ENCODE results near the gene CDKN1B.

The CDKN1B gene

GRCh38 chr12:12704593-12705230, 12.5 kb upstream of the CDKN1B start:
- no peak for DNase-seq

DNA sequence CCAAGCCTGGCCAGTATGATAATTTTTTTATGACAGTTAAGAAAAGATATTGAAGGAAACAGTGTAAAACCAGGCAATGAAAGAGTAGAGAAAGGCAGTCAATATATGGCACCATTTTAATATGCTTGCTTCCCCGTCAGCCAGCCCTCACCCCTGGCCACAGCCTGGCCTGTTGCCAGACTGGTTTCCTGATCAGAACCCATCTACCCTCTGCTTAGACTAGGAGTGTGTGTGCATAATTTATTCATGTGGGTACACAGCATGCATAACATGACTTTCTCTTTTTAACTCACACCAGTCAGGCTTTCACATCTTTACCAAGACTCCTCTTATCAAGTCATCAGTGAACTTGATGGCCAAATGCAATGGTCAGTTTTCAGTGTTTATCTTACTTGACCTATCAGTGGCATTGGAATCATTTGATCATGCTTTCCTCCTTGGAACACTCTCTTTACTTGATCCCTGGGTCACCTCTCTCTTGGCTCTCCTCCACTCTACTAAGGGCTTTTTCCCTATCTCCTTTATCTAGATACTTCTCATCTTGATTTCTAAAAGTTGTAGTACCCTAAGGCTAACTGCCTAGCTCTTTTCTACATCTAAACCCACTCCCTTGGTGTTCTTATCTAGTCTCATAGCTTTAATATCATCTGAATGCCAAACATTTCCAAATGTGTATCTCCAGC, 11.2 kb upstream of the CDKN1B start:
- peak; percentile 76 for DNase-seq

DNA sequence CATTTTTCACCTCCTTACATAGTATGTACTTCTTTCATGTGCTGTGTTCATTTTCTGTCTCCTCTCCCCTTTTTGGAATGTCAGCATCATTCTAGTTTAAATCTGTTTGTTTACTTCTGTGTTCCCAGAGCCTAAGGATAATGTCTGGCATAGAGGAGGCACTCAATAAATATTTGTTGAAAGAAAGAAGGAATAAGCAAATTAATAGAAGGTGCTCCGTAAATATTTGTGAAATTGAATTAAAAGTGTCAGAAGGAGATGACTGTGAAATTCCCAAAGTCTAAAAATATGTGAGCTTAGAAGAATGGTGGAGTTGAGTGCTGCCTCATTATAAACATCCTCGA, 3.3 kb upstream of the CDKN1B start:
- no peak for DNase-seq

DNA sequence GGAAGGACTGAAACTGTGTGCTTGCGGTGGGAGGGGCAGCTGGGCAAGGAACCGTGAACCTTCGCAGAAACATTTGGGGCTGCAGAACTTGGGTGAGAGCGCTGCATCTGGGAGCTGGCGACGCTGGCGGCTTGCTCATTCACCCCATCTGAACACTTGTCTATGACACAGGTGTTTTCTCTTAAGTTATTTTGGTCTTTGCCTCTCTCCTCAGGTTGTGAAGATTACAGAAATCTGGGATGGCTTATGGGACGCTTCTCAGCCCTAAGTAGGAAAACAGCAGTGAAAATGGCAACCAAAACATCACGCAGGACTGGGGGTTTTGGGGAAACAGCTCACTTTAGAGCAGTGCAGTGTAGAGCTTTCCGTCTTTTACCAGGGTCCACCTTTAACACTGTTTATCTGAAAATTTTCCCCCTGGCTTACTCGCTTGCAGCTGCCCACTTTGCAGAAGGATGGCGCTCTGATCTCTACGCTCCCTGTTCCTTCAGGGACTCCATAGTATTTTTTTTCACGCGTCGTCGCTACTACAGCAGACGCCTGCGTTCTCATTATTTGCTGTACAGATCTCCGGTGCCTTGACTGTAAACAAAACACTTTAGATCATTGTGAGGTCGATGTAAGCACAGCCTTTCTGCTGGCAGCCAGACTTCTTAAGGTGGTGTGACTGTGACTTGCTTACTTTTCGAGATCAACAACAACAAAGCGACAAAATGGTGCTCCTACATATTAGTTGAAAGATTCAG, 2.7 kb upstream of the CDKN1B start:
- peak; percentile 62 for DNase-seq

- DNase-seq, result no peak
Observed at GRCh38 chr12:12715128-12715458, 2.1 kb upstream of the CDKN1B start.

DNA sequence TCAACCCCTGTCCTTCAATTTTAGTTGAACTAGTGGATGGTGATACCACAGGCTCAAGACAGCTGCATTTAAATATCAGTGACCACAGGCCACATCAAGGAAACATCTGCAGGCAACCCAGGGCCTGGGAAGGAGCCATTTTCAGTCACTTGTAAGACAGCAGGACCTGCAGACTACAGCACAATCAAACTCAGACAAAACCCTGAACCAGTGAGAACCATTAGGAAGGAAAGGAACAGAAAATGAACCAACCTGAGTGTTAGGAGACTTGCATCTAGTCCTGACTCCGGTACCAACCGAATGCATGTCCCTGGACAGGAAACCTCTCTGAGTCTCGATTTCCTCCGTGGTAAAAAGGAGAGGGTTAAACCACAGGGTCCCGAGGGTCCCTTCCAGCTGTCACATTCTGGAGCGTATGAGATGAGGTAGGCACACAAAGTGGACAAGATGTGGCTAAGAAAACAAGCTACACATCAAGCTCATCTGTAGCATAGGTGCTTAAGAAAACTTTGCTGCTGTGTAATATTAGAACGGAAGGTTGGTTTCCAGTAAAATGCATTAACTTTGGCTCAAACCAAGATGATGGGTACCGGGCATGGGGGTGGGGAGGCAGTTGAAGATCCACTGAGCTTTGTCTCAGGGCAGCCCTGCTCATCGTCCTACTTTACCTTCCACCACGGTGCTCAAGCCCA, 1.6 kb upstream of the CDKN1B start:
- peak; percentile 30 for DNase-seq

DNA sequence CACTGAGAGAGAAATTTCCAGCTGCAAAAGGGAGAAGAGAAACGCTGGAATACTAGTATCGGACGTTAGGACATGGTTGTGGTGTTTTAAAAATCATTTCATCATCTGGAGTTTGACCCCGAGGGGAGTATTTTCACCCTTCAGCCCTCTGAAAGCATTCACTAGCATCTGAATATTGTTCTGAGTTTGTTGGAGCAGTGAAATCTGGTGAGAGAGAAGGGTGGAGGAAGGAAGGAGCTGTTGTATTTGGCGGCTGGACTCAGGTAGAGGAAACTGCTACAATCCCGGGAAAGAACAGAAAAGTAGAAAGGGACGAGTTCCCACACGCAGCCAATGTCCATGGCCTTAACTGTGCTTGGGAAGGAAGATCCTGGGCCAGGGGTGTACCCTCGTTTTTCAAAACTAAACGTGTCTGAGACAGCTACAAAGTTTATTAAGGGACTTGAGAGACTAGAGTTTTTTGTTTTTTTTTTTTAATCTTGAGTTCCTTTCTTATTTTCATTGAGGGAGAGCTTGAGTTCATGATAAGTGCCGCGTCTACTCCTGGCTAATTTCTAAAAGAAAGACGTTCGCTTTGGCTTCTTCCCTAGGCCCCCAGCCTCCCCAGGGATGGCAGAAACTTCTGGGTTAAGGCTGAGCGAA, 896 bp upstream of the CDKN1B start:
- no peak for DNase-seq

- no peak for DNase-seq
Observed at GRCh38 chr12:12717586-12718380, 615 bp downstream of the CDKN1B start.

GRCh38 chr12:12718381-12718759, 1.2 kb downstream of the CDKN1B start:
- no peak for DNase-seq

DNA sequence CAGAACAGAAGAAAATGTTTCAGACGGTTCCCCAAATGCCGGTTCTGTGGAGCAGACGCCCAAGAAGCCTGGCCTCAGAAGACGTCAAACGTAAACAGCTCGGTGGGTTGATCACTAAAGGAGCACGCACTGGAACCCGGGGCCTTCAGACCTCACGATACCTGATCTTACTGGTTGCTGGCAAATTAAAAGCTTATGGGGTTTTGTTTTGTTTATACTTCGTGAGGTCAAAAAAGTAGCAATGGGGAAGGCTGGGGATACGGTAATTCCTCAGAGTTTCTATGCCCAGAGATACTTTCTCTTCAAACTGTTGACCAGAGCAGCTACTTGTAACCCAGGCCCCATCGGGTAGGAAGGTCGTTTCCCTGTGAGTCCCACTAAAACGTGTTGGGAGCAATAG, 1.7 kb downstream of the CDKN1B start:
- no peak for DNase-seq

DNA sequence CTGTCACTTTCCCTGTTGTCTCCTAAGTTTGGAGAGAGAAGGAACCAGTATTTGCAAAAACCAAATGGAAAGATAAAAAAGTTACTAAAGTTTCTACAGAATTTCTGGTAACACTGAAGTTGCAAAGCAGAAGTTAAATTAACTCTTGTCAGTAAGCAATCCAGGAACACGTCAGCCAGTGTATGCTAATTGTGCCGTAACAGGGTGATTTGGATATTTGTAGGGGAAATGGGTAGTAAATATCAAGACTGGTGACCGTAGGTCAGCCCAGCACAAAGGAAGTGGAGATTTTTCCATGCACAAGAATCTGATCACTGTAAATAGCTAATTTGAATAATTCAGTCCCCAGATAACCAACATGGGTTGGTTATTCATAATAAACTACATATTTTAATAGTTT, 2.3 kb downstream of the CDKN1B start:
- no peak for DNase-seq

DNA sequence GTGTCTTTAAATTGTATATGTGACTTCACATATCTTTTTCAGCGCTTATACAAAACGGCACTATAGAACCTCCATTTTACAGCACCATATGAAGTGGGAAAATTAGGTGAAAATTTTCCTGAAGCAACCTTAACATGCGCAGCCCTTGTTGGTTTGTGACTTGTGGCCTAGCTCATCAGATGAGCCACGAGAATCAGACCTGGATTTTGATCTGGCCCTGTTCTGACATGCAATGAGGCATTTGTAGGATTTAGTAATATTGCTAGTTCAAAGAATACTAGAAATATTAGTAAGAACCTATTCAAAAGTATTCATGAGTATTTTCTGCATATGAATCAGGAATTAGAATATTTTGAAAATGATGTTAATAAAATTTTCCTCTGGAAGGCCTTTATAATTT, 2.9 kb downstream of the CDKN1B start:
- no peak for DNase-seq

DNA sequence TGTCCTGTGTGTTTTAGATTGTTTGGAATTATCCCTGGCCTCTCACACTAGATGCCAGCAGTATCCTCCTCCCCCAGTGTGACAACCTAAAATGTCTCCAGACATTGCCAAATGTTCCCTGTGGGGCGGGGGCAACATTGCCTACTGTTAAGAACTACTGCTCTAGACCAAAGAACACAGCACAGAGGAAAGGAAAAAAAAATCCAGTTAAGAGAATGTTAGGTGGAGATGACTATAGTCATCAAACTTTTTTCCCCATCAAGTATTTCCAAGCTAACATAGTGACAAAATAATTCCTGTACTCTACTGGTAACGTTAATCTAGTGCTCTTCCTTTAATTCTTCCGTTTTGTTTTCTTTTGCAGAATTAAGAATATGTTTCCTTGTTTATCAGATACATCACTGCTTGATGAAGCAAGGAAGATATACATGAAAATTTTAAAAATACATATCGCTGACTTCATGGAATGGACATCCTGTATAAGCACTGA, 3.5 kb downstream of the CDKN1B start:
- DNase-seq, result no peak

DNA sequence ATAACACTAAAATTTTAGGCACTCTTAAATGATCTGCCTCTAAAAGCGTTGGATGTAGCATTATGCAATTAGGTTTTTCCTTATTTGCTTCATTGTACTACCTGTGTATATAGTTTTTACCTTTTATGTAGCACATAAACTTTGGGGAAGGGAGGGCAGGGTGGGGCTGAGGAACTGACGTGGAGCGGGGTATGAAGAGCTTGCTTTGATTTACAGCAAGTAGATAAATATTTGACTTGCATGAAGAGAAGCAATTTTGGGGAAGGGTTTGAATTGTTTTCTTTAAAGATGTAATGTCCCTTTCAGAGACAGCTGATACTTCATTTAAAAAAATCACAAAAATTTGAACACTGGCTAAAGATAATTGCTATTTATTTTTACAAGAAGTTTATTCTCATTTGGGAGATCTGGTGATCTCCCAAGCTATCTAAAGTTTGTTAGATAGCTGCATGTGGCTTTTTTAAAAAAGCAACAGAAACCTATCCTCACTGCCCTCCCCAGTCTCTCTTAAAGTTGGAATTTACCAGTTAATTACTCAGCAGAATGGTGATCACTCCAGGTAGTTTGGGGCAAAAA, 4.1 kb downstream of the CDKN1B start:
- no peak for DNase-seq

DNA sequence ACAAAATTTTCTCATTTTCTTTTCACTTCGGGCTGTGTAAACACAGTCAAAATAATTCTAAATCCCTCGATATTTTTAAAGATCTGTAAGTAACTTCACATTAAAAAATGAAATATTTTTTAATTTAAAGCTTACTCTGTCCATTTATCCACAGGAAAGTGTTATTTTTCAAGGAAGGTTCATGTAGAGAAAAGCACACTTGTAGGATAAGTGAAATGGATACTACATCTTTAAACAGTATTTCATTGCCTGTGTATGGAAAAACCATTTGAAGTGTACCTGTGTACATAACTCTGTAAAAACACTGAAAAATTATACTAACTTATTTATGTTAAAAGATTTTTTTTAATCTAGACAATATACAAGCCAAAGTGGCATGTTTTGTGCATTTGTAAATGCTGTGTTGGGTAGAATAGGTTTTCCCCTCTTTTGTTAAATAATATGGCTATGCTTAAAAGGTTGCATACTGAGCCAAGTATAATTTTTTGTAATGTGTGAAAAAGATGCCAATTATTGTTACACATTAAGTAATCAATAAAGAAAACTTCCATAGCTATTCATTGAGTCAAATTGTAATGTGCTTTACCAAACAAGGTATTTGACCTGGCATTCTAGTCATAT, 4.8 kb downstream of the CDKN1B start:
- DNase-seq, result no peak

- DNase-seq, result no peak
Observed at GRCh38 chr12:12722435-12723148, 5.4 kb downstream of the CDKN1B start.

DNA sequence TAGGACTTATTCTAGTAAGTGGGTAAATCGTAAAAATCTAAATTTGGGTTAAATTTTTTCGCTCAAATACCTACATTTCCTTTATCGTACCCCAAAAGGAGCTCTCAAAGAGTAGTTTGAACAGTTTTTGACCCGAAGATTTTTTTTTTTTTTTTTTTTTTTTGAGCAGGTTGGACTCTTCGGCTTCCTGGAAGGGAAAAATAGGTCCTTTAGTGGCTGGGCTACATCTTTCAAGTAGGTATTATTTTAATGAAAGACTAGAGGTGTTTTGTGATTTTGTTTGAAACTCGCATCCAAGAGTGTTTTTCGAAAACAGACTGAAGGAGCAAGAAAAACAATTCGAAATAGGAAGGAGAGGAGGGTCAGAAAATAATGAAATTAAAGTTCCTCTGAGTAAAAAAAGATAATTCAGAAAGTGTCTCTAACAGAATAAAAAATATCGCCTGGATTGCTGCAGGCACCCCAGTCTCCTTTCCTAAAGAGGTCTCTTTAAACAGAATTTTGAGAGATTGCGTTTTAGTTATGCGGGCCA, 6.0 kb downstream of the CDKN1B start:
- DNase-seq, result no peak

- peak; percentile 30 for DNase-seq
Observed at GRCh38 chr12:12723681-12724420, 6.7 kb downstream of the CDKN1B start.

DNA sequence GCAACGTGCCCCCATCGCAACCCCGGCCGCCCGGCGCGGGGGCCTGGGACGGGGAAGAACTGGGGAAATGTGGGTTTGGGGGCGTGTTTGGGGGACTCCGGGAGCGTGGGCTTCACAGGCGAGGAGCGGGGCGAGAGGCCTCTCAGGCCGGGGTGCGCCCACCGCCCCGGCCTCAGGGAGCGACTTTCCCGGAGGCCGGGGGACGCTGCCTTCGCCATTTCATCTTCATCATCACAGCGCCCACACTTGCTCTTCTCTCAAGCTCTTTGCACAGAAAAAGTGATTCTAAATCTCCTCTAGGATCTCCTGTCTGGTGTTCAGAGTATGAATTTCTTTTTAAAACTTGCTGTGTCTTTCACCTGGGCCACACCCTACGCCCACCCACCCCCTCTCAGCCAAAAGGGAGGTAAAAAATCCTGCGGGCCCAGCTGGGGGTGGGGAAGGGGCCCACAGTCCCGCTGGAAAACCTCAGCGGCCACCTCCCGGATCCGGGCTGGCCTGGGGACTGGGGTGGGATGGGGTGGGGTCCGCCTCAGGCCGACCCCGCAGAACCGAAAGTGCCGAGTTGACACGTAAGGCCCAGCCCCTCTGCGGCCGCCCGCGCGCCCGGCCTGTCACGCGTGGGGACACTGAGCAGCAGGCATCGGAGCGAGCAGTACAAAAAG, 7.4 kb downstream of the CDKN1B start:
- DNase-seq, result no peak

Data from activated gamma-delta T cell treated with Interleukin-2 at 50 U/mL for 16 hours (primary cell).